Activated naive CD8-positive, alpha-beta T cell treated with anti-CD3 and anti-CD28 coated beads, Interleukin-2, amount 50 U/mL, for 24 hours (primary cell): Measurements from ENCODE around the gene RBM23.
A peak's percentile ranks its signal among the peaks of the same experiment; 100 is the strongest.
"Not testable (repeated sequence)": the region's sequence is repeated elsewhere in the genome, so short reads cannot be mapped to it uniquely, and the experiment has no call there.

Experiments used
- ATAC-seq: fragments of 150-1000 bp; cut with Tn5 transposase; one replicate; pipeline ENCODE4 v1.10.0; 2021
- DNase-seq: peaks from one replicate; pipeline ENCODE4 v3.0.0; 2021
- H3K27ac Mint-ChIP-seq: one replicate; pipeline ENCODE4 v1.8.0; 2021; ENCODE audit warnings: mild to moderate bottlenecking, mixed read lengths
- H3K27me3 Mint-ChIP-seq: one replicate; pipeline ENCODE4 v1.8.0; 2021; ENCODE audit warnings: mixed read lengths
- H3K36me3 Mint-ChIP-seq: one replicate; pipeline ENCODE4 v1.8.0; 2021; ENCODE audit warnings: low read depth, mixed read lengths
- H3K4me1 Mint-ChIP-seq: one replicate; pipeline ENCODE4 v1.8.0; 2021; ENCODE audit warnings: mixed read lengths
- H3K4me3 Mint-ChIP-seq: one replicate; pipeline ENCODE4 v1.8.0; 2021; ENCODE audit warnings: mild to moderate bottlenecking, moderate library complexity, mixed read lengths
- H3K9me3 Mint-ChIP-seq: one replicate; pipeline ENCODE4 v1.8.0; 2021; ENCODE audit warnings: mixed read lengths

The RBM23 gene

DNA sequence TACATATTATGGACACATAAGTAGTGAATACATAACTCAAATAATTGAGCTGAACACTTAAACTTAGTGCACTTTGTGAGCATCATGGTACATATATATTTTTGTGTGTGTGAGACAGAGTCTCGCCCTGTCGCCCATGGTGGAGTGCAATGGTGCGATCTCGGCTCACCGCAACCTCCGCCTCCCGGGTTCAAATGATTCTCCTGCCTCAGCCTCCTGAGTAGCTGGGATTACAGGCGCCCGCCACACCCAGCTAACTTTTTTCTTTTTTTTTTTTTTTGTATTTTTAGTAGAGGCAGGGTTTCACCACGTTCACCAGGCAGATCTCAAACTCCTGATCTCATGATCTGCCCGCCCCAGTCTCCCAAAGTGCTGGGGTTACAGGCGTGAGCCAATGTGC lies 66.8 kb downstream of the RBM23 start:
- H3K4me1 Mint-ChIP-seq: peaks cover 22% of the 10 kb centered on the region
- H3K27me3 Mint-ChIP-seq: peaks cover 27% of the 10 kb centered on the region
- H3K4me3 Mint-ChIP-seq, H3K9me3 Mint-ChIP-seq, DNase-seq, H3K27ac Mint-ChIP-seq, ATAC-seq, H3K36me3 Mint-ChIP-seq: not testable (repeated sequence)

DNA sequence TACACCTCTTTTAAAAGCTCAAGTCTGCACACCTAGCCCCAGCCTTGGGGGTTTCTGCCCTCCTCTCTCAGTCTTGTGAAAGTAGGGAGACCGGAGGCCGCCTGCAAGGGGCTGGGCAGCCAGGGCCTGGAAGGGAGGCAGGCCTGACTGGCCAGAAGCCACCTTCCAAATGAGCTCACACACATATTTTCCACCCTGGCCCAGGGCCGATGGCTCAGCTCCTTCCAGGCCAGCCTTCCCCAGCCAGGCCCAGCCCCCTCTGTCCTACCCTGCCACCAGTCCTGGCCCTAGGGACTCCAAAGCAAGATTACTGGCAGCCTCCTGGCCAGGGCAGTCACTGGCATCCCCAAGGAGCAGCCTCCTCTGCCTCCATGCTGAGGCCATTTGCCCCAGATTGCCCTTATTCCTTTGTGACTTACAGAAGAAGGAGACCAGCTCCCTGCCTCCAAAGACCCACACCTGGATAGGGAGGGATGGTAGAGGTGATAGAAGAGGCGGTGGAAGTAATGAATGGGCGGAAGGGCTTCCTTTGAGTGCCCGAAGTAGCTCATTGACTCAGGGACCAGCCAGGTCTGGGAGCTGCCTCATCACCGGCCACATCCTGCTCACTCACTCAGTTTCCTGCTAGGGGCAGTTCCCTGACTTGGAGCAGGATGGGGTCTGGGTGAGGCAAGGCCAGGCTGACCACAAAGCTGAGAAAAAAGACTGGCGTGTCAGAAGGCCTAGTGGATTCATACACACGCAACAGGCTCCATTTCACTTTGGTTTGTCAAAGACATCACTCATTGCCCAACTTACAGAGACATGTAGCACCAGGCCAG lies 67.8 kb downstream of the RBM23 start:
- no peak for ATAC-seq
- Mint-ChIP-seq H3K27me3 (peaks cover 25% of the 10 kb centered on the region), H3K4me1 (peaks cover 22% of the 10 kb centered on the region), H3K36me3 (no peaks in the 10 kb centered on the region), H3K4me3 (no peak overlapping the region), H3K9me3 (no peaks in the 10 kb centered on the region), H3K27ac (no peak overlapping the region)
- DNase-seq: peak; percentile 30

DNA sequence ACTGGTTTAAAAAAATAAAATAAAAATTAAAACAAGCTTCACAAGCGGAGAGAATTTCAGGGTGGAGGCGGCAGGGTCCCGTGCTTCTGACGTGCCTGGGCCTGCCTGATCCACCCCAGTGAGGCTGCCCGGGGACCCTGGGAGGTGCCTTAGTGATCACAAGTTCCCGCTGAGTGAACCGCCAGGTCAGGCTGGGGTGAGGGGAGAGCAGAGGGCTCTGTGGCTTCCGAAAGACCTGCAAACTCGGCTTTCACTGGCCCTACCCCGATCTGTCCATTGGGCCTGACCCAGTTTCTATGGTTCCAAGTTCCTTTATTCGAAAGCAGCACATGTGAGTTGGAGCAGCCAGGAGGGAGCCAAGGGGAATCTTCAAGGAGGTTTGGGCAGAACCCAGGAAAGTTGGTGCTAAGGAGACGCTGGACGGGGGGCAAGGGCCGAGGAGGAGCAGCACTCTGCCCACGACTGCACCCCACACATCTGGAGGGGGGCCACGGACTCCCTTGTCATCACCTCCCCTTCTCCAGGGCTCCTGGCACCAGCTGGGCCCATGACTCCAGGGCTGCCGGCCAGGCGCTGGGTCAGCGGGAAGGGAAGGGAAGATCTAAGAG lies 69.6 kb downstream of the RBM23 start:
- no peak overlapping the region for H3K27ac Mint-ChIP-seq

DNA sequence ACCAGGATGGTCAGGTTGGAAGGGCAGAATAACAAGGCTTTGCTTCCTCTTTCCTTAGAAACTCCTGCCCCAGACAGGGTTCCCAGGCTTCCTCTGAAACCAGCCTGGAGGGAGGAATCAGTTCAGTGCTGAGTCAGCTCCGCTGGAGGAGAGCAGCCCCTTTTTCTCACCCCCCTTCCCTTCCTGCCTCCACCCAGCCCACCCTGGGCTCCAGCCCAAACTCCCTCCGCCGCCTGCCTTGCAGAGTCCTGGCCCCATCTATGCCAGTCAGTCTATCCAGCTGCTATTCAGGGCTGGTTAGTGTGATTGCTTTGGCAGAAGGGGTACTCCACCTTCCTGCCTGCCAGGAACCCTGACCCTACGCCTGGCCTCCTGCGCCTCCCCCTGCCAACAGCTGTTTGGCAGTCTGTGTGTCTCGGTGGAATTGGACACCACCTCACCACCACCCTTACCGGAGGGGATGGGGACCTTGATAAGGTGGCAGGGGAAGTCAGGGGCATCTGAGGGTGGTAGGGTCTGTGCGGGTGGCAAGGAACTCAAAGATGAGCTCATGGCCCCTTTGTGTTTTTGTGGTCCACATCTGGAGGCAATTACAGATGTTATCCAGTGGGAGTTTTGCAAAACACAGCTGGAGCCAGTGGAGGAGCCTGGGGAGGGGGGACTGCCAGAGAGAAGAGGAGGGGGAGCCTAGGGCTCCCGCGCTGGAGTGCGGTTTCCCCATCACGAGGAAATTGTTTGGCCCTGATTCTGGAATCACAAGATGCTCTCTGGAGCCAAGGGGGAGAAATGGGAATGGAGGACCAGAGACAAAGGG lies 70.4 kb downstream of the RBM23 start:
- DNase-seq: no peak
- Mint-ChIP-seq H3K4me1 (peaks cover 15% of the 10 kb centered on the region), H3K4me3 (no peak overlapping the region), H3K36me3 (no peaks in the 10 kb centered on the region), H3K27ac (no peak overlapping the region), H3K9me3 (no peaks in the 10 kb centered on the region), H3K27me3 (peaks cover 26% of the 10 kb centered on the region)
- no peak for ATAC-seq

More for the DNA sequence above, 69.6 kb downstream of the RBM23 start:
- ATAC-seq (no peak), DNase-seq (no peak)
- Mint-ChIP-seq H3K9me3 (no peaks in the 10 kb centered on the region), H3K36me3 (no peaks in the 10 kb centered on the region), H3K4me1 (peaks cover 15% of the 10 kb centered on the region), H3K4me3 (no peak overlapping the region), H3K27me3 (peaks cover 23% of the 10 kb centered on the region)

DNA sequence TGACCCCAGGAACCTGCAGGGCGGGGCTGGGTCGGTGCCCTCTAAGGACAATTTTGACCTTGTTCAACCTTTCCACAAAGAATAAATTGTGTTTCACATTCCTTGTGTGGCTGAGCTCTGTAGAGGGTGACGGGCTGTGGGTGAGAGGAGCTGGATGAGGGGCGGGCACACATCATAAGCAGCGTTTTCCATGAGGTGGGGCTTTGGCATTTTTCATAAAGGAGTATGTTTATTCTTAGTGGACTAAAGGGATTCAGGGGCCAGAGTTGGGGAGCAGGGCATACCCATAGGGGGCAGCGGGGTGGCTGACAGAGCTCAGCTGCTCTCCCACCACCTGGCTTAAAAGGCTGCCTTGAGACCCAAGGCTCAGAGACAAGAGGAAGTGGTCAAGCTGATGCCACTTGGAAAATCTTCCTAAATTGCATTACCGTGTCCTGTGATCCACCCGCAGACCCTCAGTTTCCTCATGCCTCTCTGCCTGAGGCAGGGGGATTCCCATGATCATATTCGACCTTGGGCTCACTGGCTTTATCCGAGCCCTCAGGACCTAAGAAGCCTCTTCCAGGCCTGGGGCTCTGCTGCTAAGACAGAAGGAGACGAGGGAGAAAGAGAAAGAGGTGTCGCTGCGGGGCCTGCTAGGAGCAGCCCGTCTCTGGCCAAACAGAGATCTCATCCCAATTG lies 71.1 kb downstream of the RBM23 start:
- Mint-ChIP-seq H3K27ac (no peak overlapping the region), H3K4me1 (peaks cover 8% of the 10 kb centered on the region), H3K9me3 (no peaks in the 10 kb centered on the region), H3K4me3 (no peak overlapping the region), H3K27me3 (peaks cover 29% of the 10 kb centered on the region), H3K36me3 (no peaks in the 10 kb centered on the region)
- DNase-seq: no peak
- ATAC-seq: no peak

DNA sequence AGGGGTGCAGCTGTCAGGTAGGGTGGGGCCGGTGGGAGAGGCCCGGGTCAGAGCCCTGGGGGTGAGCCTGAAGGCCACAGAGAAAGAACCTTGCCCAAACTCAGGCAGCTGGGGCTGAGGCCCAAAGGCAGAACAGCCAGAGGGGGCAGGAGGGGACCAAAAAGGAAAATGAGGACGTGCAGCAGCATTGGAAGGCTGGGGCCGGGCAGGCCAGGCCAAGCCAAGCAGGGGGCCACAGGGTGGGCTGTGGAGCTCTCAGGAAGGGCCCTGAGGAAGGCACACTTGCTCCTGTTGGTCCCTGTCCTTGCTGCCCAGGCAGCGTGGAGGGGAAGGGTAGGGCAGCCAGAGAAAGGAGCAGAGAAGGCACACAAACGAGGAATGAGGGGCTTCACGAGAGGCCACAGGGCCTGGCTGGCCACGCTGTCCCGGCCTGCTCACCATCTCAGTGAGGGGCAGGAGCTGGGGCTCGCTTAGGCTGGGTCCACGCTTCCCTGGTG lies 72.1 kb downstream of the RBM23 start:
- Mint-ChIP-seq H3K4me3 (no peak overlapping the region), H3K9me3 (no peaks in the 10 kb centered on the region), H3K4me1 (peaks cover 6% of the 10 kb centered on the region), H3K27me3 (peaks cover 29% of the 10 kb centered on the region), H3K27ac (no peak overlapping the region), H3K36me3 (no peaks in the 10 kb centered on the region)
- DNase-seq (no peak), ATAC-seq (no peak)

DNA sequence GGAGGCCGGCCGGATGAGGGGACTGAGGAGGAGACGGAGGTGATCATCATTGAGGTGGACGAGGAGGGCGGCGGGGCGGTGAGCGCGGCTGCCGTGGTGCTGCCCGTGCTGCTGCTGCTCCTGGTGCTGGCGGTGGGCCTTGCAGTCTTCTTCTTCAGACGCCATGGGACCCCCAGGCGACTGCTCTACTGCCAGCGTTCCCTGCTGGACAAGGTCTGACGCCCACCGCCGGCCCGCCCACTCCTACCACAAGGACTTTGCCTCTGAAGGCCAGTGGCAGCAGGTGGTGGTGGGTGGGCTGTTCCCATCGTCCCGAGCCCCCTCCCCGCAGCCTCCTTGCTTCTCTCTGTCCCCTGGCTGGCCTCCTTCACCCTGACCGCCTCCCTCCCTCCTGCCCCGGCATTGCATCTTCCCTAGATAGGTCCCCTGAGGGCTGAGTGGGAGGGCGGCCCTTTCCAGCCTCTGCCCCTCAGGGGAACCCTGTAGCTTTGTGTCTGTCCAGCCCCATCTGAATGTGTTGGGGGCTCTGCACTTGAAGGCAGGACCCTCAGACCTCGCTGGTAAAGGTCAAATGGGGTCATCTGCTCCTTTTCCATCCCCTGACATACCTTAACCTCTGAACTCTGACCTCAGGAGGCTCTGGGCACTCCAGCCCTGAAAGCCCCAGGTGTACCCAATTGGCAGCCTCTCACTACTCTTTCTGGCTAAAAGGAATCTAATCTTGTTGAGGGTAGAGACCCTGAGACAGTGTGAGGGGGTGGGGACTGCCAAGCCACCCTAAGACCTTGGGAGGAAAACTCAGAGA lies 72.9 kb downstream of the RBM23 start:
- Mint-ChIP-seq H3K9me3 (no peaks in the 10 kb centered on the region), H3K27me3 (peaks cover 29% of the 10 kb centered on the region), H3K4me1 (peaks cover 2% of the 10 kb centered on the region), H3K4me3 (no peak overlapping the region), H3K36me3 (no peaks in the 10 kb centered on the region), H3K27ac (no peak overlapping the region)
- DNase-seq: no peak
- ATAC-seq: no peak

DNA sequence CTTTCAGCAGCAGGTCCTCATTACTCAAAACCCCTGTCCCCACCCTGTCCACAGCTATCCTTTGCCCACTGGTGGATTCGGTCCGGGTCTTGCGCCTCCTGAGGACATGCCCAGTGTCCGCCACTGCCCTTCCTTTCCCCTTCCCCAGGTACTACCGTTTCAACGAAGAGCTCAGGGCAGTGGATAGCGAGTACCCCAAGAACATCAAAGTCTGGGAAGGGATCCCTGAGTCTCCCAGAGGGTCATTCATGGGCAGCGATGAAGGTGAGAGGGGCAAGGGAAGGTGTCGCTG lies 73.9 kb downstream of the RBM23 start:
- ATAC-seq (no peak), DNase-seq (no peak)
- Mint-ChIP-seq H3K27ac (no peak overlapping the region), H3K9me3 (no peaks in the 10 kb centered on the region), H3K4me1 (peaks cover 2% of the 10 kb centered on the region), H3K27me3 (peaks cover 29% of the 10 kb centered on the region), H3K36me3 (no peaks in the 10 kb centered on the region), H3K4me3 (no peak overlapping the region)

DNA sequence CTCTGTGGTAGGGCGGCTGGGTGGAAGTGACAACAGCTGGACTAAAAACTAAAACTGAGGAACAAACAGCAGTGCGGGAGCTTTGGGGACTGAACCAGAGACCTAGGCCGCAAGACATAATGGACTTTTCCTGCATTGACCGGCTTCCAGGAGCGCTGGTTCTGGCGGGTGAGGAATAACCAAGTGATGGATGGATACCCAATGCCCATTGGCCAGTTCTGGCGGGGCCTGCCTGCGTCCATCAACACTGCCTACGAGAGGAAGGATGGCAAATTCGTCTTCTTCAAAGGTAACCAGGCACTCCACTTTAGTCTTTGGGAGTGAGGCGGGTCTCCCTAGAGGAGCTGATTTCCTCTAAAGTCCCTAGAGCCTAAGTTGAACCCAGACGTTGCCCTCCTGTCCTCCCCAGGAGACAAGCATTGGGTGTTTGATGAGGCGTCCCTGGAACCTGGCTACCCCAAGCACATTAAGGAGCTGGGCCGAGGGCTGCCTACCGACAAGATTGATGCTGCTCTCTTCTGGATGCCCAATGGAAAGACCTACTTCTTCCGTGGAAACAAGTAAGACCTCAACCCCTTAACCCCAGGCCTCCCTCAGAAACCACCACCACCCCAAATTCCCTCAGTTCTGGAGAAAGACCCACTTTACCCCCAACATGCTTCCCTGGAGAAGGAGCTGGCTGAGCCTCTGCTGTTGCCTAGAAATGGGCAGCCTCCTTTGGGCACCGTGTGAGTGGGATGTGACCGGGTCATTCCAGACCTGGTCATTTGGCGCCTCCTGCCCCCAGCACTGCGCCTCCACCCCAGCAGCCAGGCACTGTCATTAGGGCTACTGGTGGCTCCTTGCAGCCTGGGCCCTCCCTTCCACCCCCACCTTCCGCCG lies 74.5 kb downstream of the RBM23 start:
- no peaks in the 10 kb centered on the region for H3K9me3 Mint-ChIP-seq
- no peaks in the 10 kb centered on the region for H3K36me3 Mint-ChIP-seq
- DNase-seq (no peak), ATAC-seq (no peak)
- H3K4me1 Mint-ChIP-seq: peaks cover 2% of the 10 kb centered on the region
- H3K27me3 Mint-ChIP-seq: peaks cover 27% of the 10 kb centered on the region
- no peak overlapping the region for H3K27ac Mint-ChIP-seq
- no peak overlapping the region for H3K4me3 Mint-ChIP-seq
